Measurements from ENCODE around the gene ZNF678. TPM values are rescaled to one million over a fixed set of nuclear protein-coding genes. Genes with fewer than 3 reads are reported as not detected.

ZNF678 gene
- total and polyA plus RNA-seq, 2 donors (not counting 1 experiment from before 2014, with no cell fraction given), result 2.2 to 7.3 TPM

- Histone ChIP-seq H3K27me3 (ENCODE audit: control insufficient read depth, insufficient read depth, low read length) (no peaks in the 10 kb centered on the region), H2AFZ (ENCODE audit: low read length) (no peak overlapping the region), H3K36me3 (ENCODE audit: control insufficient read depth, insufficient read depth, low read length) (no peaks in the 10 kb centered on the region), H3K9ac (ENCODE audit: insufficient read depth, low read length) (no peak overlapping the region), H4K20me1 (ENCODE audit: control insufficient read depth, extremely low read depth, insufficient read depth, low read length) (no peaks in the 10 kb centered on the region), H3K27ac (ENCODE audit: insufficient read depth, low read length) (no peak overlapping the region), H3K79me2 (ENCODE audit: control insufficient read depth, insufficient read depth, low read length) (no peaks in the 10 kb centered on the region), H3K9me3 (ENCODE audit: control insufficient read depth, insufficient read depth, low read depth, low read length) (no peaks in the 10 kb centered on the region), H3K4me2 (ENCODE audit: extremely low read depth, insufficient read depth, low read length) (no peak overlapping the region), H3K4me3 (replicated peaks in 1 of 4; ENCODE audit: control extremely low read depth in 1 of 4, insufficient read depth in 1 of 4, low read depth in 3 of 4, low read length in 4 of 4) (no peak overlapping the region), H3K4me1 (ENCODE audit: control insufficient read depth, extremely low read depth, insufficient read depth, low read length) (no peaks in the 10 kb centered on the region)
- DNase-seq (ENCODE audit: low read depth in 2 of 2), result no peak
- TF ChIP-seq EZH2 (IDR thresholded peaks at IDR 0.05; ENCODE audit: low read length, missing control alignments) (no peak), CTCF (conservative IDR thresholded peaks at IDR 0.05 in 1 of 2, IDR thresholded peaks at IDR 0.05 in 1 of 2; ENCODE audit: low read depth in 1 of 2, low read length in 2 of 2) (no peak)
These were observed 7.1 kb upstream of the ZNF678 start for GRCh38 chr1:227556288-227556687.

GRCh38 chr1:227557962-227558725, 5.2 kb upstream of the ZNF678 start:
- no peak for TF ChIP-seq EZH2 (IDR thresholded peaks at IDR 0.05; ENCODE audit: low read length, missing control alignments)
- no peak for TF ChIP-seq CTCF (conservative IDR thresholded peaks at IDR 0.05 in 1 of 2, IDR thresholded peaks at IDR 0.05 in 1 of 2; ENCODE audit: low read depth in 1 of 2, low read length in 2 of 2)
- Histone ChIP-seq H2AFZ (ENCODE audit: low read length) (no peak overlapping the region), H3K36me3 (ENCODE audit: control insufficient read depth, insufficient read depth, low read length) (no peaks in the 10 kb centered on the region)

GRCh38 chr1:227558732-227559262, 4.6 kb upstream of the ZNF678 start:
- TF ChIP-seq CTCF (conservative IDR thresholded peaks at IDR 0.05 in 1 of 2, IDR thresholded peaks at IDR 0.05 in 1 of 2; ENCODE audit: low read depth in 1 of 2, low read length in 2 of 2) (no peak), EZH2 (IDR thresholded peaks at IDR 0.05; ENCODE audit: low read length, missing control alignments) (no peak)
- H3K79me2 ChIP-seq (ENCODE audit: control insufficient read depth, insufficient read depth, low read length), result no peaks in the 10 kb centered on the region
- no peaks in the 10 kb centered on the region for H3K9me3 ChIP-seq (ENCODE audit: control insufficient read depth, insufficient read depth, low read depth, low read length)
- H2AFZ ChIP-seq (ENCODE audit: low read length), result no peak overlapping the region
- no peak for DNase-seq (ENCODE audit: low read depth in 2 of 2)
- H3K4me3 ChIP-seq (replicated peaks in 1 of 4; ENCODE audit: control extremely low read depth in 1 of 4, insufficient read depth in 1 of 4, low read depth in 3 of 4, low read length in 4 of 4), result no peak overlapping the region
- H3K9ac ChIP-seq (ENCODE audit: insufficient read depth, low read length), result no peak overlapping the region
- no peaks in the 10 kb centered on the region for H3K4me1 ChIP-seq (ENCODE audit: control insufficient read depth, extremely low read depth, insufficient read depth, low read length)
- H3K36me3 ChIP-seq (ENCODE audit: control insufficient read depth, insufficient read depth, low read length), result no peaks in the 10 kb centered on the region
- H4K20me1 ChIP-seq (ENCODE audit: control insufficient read depth, extremely low read depth, insufficient read depth, low read length), result no peaks in the 10 kb centered on the region
- H3K27ac ChIP-seq (ENCODE audit: insufficient read depth, low read length), result no peak overlapping the region
- H3K4me2 ChIP-seq (ENCODE audit: extremely low read depth, insufficient read depth, low read length), result no peak overlapping the region
- no peaks in the 10 kb centered on the region for H3K27me3 ChIP-seq (ENCODE audit: control insufficient read depth, insufficient read depth, low read length)

More at GRCh38 chr1:227557962-227558725, 5.2 kb upstream of the ZNF678 start:
- Histone ChIP-seq H3K27me3 (ENCODE audit: control insufficient read depth, insufficient read depth, low read length) (no peaks in the 10 kb centered on the region), H4K20me1 (ENCODE audit: control insufficient read depth, extremely low read depth, insufficient read depth, low read length) (no peaks in the 10 kb centered on the region), H3K4me3 (replicated peaks in 1 of 4; ENCODE audit: control extremely low read depth in 1 of 4, insufficient read depth in 1 of 4, low read depth in 3 of 4, low read length in 4 of 4) (no peak overlapping the region), H3K9ac (ENCODE audit: insufficient read depth, low read length) (no peak overlapping the region), H3K9me3 (ENCODE audit: control insufficient read depth, insufficient read depth, low read depth, low read length) (no peaks in the 10 kb centered on the region), H3K4me2 (ENCODE audit: extremely low read depth, insufficient read depth, low read length) (no peak overlapping the region), H3K27ac (ENCODE audit: insufficient read depth, low read length) (no peak overlapping the region), H3K79me2 (ENCODE audit: control insufficient read depth, insufficient read depth, low read length) (no peaks in the 10 kb centered on the region), H3K4me1 (ENCODE audit: control insufficient read depth, extremely low read depth, insufficient read depth, low read length) (no peaks in the 10 kb centered on the region)
- DNase-seq (ENCODE audit: low read depth in 2 of 2), result no peak
